Suprapubic skin (tissue), 4 donors: Measurements from ENCODE around the gene MOB3B.

Experiments
- CTCF ChIP-seq, 2 donors: fragments of 200-600 bp in 1 of 2; fragments of 450-650 bp in 1 of 2; sonication (generic) in 1 of 2; IDR thresholded peaks; one replicate each; pipeline ENCODE4 v1.5.1; 2016 to 2019; ENCODE audit warnings: antibody characterized with exemption in 2 of 2, mild to moderate bottlenecking in 1 of 2, moderate library complexity in 1 of 2
- EP300 ChIP-seq: sonication (generic); formaldehyde crosslinking; IDR thresholded peaks from one replicate; pipeline ENCODE4 v1.6.1; 2017; ENCODE audit warnings: antibody characterized with exemption
- POLR2A ChIP-seq, 2 donors: fragments of 450-650 bp; IDR thresholded peaks; one replicate each; pipeline ENCODE4 v1.6.1; 2017; ENCODE audit warnings: antibody characterized with exemption in 2 of 2, mild to moderate bottlenecking in 2 of 2, moderate library complexity in 2 of 2
- POLR2AphosphoS5 ChIP-seq, 3 donors: sonication (generic); formaldehyde crosslinking; IDR thresholded peaks; one replicate each; pipeline ENCODE4 v1.6.1; 2017; ENCODE audit warnings: antibody characterized with exemption in 3 of 3

DNA sequence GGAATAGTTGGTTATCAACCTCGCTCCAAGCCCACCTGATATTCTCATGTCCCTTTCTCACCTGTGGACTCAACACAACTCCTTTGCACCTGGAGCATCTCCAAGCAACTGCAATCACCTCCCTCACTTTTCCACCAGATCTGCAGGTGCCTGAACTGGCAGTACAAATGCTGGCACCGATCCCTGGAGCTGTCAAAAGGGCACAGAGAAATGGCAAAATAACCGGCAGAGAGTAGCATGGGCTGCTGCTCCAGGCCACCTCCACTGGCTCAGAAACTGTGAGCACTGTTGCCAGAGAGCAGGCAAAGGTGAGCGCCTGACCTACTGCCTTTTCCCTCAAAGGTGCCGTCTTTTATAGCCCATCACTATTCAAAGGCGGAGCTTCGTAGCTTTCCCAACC is 247.3 kb downstream of the MOB3B start:
- TF ChIP-seq CTCF (IDR thresholded peaks at IDR 0.05): no peak
- no peak for TF ChIP-seq POLR2A (IDR thresholded peaks at IDR 0.05)
- no peak for TF ChIP-seq POLR2AphosphoS5 (IDR thresholded peaks at IDR 0.05)
- TF ChIP-seq EP300: no peak
